GM21390 (cell line): ENCODE data around the gene BCL11A.
A peak's percentile ranks its signal among the peaks of the same experiment; 100 is the strongest.

Experiments
- ATAC-seq: cut with Tn5 transposase; IDR thresholded peaks from one replicate; pipeline ENCODE4 v1.9.1; 2021; ENCODE audit not compliant: unreplicated experiment

BCL11A gene

GRCh38 chr2:60559880-60560279 is 6.4 kb upstream of the BCL11A start:
- ATAC-seq = no peak

GRCh38 chr2:60558536-60558935 is 5.1 kb upstream of the BCL11A start:
- no peak for ATAC-seq

GRCh38 chr2:60557486-60557864 is 4.0 kb upstream of the BCL11A start:
- ATAC-seq = no peak

GRCh38 chr2:60556576-60557485 is 3.4 kb upstream of the BCL11A start:
- no peak for ATAC-seq

GRCh38 chr2:60556175-60556574 is 2.7 kb upstream of the BCL11A start:
- ATAC-seq = no peak

GRCh38 chr2:60555783-60556139 is 2.3 kb upstream of the BCL11A start:
- peak; percentile 13 for ATAC-seq

GRCh38 chr2:60555066-60555782 is 1.8 kb upstream of the BCL11A start:
- peak; percentile 33 for ATAC-seq

- ATAC-seq = no peak
Observed at GRCh38 chr2:60554646-60555065, 1.2 kb upstream of the BCL11A start.

- ATAC-seq = peak; percentile 17
Observed at GRCh38 chr2:60554074-60554645, 706 bp upstream of the BCL11A start.

GRCh38 chr2:60552851-60553494 is 481 bp downstream of the BCL11A start:
- ATAC-seq = no peak

- ATAC-seq = no peak
Observed at GRCh38 chr2:60552078-60552850, 1.2 kb downstream of the BCL11A start.

GRCh38 chr2:60551240-60552077 is 2.0 kb downstream of the BCL11A start:
- ATAC-seq = no peak

GRCh38 chr2:60550984-60551239 is 2.5 kb downstream of the BCL11A start:
- ATAC-seq = no peak

- ATAC-seq = peak; percentile 41
Observed at GRCh38 chr2:60550178-60550983, 3.1 kb downstream of the BCL11A start.

GRCh38 chr2:60549928-60550177 is 3.6 kb downstream of the BCL11A start:
- no peak for ATAC-seq

- no peak for ATAC-seq
Observed at GRCh38 chr2:60549238-60549927, 4.1 kb downstream of the BCL11A start.

GRCh38 chr2:60548845-60549237 is 4.6 kb downstream of the BCL11A start:
- no peak for ATAC-seq

- no peak for ATAC-seq
Observed at GRCh38 chr2:60548311-60548710, 5.1 kb downstream of the BCL11A start.

- no peak for ATAC-seq
Observed at GRCh38 chr2:60547841-60548240, 5.6 kb downstream of the BCL11A start.
